ENCODE results near the gene FLT1. TPM values are rescaled to one million over a fixed set of nuclear protein-coding genes. Genes with fewer than 3 reads are reported as not detected.

FLT1 gene
- total RNA-seq, 2 experiments from 2014 or later, result 7.7 to 8.2 TPM

DNA sequence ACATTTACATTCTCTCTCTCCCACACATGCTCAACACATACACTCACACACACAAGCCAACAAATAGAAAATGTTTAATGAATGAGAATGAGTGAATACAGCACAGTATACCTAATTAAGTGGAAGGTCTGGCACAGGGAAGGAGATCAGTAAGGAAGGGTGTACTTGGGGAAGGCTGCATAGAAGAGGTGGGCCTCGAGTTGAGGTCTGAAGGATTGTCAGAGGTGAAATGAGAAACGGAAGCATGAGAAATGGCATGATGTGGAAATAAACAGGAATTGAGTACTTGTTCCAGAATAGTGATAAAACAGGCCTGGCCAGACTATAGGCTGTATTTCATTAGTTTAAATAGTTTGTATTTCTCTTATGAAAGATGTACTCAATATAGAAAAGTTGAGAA is 136.2 kb downstream of the FLT1 start:
- no peak for DNase-seq
- ATAC-seq, result no peak
- ChIA-PET CTCF (interaction anchor here (1.0 kb wide), 1 partner anchor 33 kb away, joined by 3 read pairs; no protein-coding TSS in a partner anchor), POLR2A (no interaction called here)
- TF ChIP-seq, protein P1, sequence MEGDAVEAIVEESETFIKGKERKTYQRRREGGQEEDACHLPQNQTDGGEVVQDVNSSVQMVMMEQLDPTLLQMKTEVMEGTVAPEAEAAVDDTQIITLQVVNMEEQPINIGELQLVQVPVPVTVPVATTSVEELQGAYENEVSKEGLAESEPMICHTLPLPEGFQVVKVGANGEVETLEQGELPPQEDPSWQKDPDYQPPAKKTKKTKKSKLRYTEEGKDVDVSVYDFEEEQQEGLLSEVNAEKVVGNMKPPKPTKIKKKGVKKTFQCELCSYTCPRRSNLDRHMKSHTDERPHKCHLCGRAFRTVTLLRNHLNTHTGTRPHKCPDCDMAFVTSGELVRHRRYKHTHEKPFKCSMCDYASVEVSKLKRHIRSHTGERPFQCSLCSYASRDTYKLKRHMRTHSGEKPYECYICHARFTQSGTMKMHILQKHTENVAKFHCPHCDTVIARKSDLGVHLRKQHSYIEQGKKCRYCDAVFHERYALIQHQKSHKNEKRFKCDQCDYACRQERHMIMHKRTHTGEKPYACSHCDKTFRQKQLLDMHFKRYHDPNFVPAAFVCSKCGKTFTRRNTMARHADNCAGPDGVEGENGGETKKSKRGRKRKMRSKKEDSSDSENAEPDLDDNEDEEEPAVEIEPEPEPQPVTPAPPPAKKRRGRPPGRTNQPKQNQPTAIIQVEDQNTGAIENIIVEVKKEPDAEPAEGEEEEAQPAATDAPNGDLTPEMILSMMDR (IDR thresholded peaks at IDR 0.05), result no peak
- intact Hi-C loops (cut with micrococcal nuclease), result no loop called here
- H3K27me3 Mint-ChIP-seq, result no peaks in the 10 kb centered on the region
- peaks cover 41% of the 10 kb centered on the region for H3K4me1 Mint-ChIP-seq (ENCODE audit: low read depth)
- no peak overlapping the region for H3K4me3 Mint-ChIP-seq
- peaks cover 5% of the 10 kb centered on the region for H3K9me3 Mint-ChIP-seq
- H3K27ac Mint-ChIP-seq, result peak overlapping the region; percentile 80
- peaks cover 1% of the 10 kb centered on the region for H3K36me3 Mint-ChIP-seq (ENCODE audit: low read depth)

- intact Hi-C loops (cut with micrococcal nuclease), result no loop called here
- CTCF ChIA-PET, result interaction anchor here (1.0 kb wide), 1 partner anchor 32 kb away, joined by 3 read pairs; no protein-coding TSS in a partner anchor
- Mint-ChIP-seq H3K27ac (peak overlapping the region; percentile 80), H3K27me3 (no peaks in the 10 kb centered on the region), H3K4me3 (no peak overlapping the region), H3K36me3 (ENCODE audit: low read depth) (peaks cover 1% of the 10 kb centered on the region), H3K4me1 (ENCODE audit: low read depth) (peaks cover 43% of the 10 kb centered on the region), H3K9me3 (peaks cover 5% of the 10 kb centered on the region)
- TF ChIP-seq, protein P1 (IDR thresholded peaks at IDR 0.05), result no peak
- POLR2A ChIA-PET, result no interaction called here
- DNase-seq (peak; percentile 20), ATAC-seq (peak; percentile 64)
Observed at GRCh38 chr13:28357911-28358433, 137.0 kb downstream of the FLT1 start.

DNA sequence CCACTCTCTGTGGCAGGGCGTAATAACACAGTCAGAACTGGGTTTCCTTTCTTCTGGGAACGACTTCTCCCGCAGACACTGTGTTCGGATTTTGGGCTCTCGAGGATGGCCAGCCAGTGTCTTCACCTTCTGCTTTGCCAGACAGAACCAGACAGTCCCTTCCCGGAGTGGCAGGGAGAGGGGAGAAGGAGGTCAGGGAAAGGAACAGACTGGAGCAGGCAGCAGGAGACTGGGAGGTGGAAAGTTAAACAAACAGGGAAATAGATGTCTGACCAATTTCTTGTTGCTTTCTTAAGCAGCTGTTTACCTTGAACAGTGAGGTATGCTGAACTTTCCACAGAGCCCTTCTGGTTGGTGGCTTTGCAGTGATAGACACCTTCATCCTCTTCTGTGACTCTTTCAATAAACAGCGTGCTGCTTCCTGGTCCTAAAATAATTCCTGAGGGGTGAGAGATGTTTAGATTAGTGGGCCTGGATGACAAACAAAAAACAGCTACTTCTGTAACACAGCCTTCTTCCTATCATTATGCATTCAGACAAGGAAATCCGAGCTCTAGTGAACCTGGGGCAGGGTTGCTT is 137.6 kb downstream of the FLT1 start:
- Mint-ChIP-seq H3K4me3 (no peak overlapping the region), H3K27me3 (no peaks in the 10 kb centered on the region), H3K36me3 (ENCODE audit: low read depth) (peaks cover 1% of the 10 kb centered on the region), H3K4me1 (ENCODE audit: low read depth) (peaks cover 43% of the 10 kb centered on the region), H3K9me3 (peaks cover 5% of the 10 kb centered on the region), H3K27ac (peak overlapping the region; percentile 80)
- DNase-seq (no peak), ATAC-seq (no peak)
- intact Hi-C loops (cut with micrococcal nuclease), result no loop called here
- ChIA-PET CTCF (no interaction called here), POLR2A (no interaction called here)
- TF ChIP-seq, protein P1 (IDR thresholded peaks at IDR 0.05), result no peak

GRCh38 chr13:28356561-28357021 is 138.3 kb downstream of the FLT1 start:
- peaks cover 43% of the 10 kb centered on the region for H3K4me1 Mint-ChIP-seq (ENCODE audit: low read depth)
- POLR2A ChIA-PET, result no interaction called here
- peaks cover 1% of the 10 kb centered on the region for H3K36me3 Mint-ChIP-seq (ENCODE audit: low read depth)
- peaks cover 5% of the 10 kb centered on the region for H3K9me3 Mint-ChIP-seq
- ATAC-seq, result no peak
- intact Hi-C loops (cut with micrococcal nuclease), result no loop called here
- no peak for DNase-seq
- CTCF ChIA-PET, result no interaction called here
- no peaks in the 10 kb centered on the region for H3K27me3 Mint-ChIP-seq
- TF ChIP-seq, protein P1 (IDR thresholded peaks at IDR 0.05), result no peak
- no peak overlapping the region for H3K27ac Mint-ChIP-seq
- no peak overlapping the region for H3K4me3 Mint-ChIP-seq

DNA sequence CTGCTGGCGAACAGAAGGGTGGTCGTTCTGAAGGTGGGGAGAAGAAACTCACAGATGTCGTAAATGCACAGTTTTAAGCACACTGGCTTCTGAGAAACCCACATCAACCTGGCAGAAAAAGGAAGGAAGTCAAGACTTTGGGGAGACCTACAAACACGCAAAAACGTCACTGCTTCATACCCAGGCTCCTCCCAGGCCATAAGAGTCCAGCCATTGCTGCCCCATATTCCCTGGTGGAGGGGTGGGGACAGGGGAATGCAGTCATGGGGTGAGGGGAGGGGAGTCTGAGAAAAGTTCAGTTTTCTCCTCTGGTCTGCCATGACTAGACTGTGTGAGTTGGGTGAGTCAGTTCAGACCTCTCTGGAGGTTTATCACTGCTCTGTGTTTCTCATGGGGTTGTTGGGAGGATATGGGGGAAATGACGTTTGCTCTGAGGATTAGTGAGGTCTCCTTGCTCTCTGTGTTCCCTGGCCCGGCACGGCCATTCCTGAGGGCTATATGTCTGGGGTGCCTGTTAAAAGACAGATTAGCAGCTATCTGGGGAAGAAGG is 139.0 kb downstream of the FLT1 start:
- TF ChIP-seq, protein P1 (IDR thresholded peaks at IDR 0.05), result no peak
- peak overlapping the region; percentile 74 for H3K27ac Mint-ChIP-seq
- DNase-seq (peak; percentile 38), ATAC-seq (peak; percentile 86)
- peaks cover 5% of the 10 kb centered on the region for H3K9me3 Mint-ChIP-seq
- intact Hi-C loops (cut with micrococcal nuclease), result no loop called here
- H3K36me3 Mint-ChIP-seq (ENCODE audit: low read depth), result peaks cover 1% of the 10 kb centered on the region
- H3K27me3 Mint-ChIP-seq, result no peaks in the 10 kb centered on the region
- POLR2A ChIA-PET, result no interaction called here
- CTCF ChIA-PET, result no interaction called here
- H3K4me1 Mint-ChIP-seq (ENCODE audit: low read depth), result peaks cover 43% of the 10 kb centered on the region
- no peak overlapping the region for H3K4me3 Mint-ChIP-seq
